Cardiac muscle cell (in vitro differentiated cells and primary cell): ENCODE results near the gene RPS19. TPM values are rescaled to one million over a fixed set of nuclear protein-coding genes. Genes with fewer than 3 reads are reported as not detected.

ENCODE experiments used
- DNase-seq, 2 donors: peaks; one replicate each; pipeline versions ENCODE4 v3.0.0 to v3.0.0-alpha.2; 2010 to 2017; ENCODE audit warnings: low read depth in 1 of 2, low spot score in 1 of 2
- H3K27ac ChIP-seq: fragments of 200-600 bp; sonication (generic); 2 replicates; pipeline ENCODE4 v1.5.1; 2016
- H3K27me3 ChIP-seq: fragments of 200-600 bp; sonication (generic); 2 replicates; pipeline ENCODE4 v1.6.0; 2016; ENCODE audit warnings: control low read depth
- H3K36me3 ChIP-seq: fragments of 200-600 bp; sonication (generic); 2 replicates; pipeline ENCODE4 v1.5.1; 2016; ENCODE audit warnings: control low read depth
- H3K4me1 ChIP-seq: fragments of 200-600 bp; sonication (generic); 2 replicates; pipeline ENCODE4 v1.8.1; 2017; ENCODE audit warnings: low read depth, mild to moderate bottlenecking, mixed run types
- H3K4me3 ChIP-seq: fragments of 200-600 bp; sonication (generic); 2 replicates; pipeline ENCODE4 v1.5.1; 2016; ENCODE audit warnings: mild to moderate bottlenecking
- H3K9me3 ChIP-seq: fragments of 200-600 bp; sonication (generic); 2 replicates; pipeline ENCODE4 v1.5.1; 2017; ENCODE audit warnings: low read depth, mild to moderate bottlenecking, control low read depth
- polyA plus RNA-seq: library from polyadenylated mRNA; unstranded; fragments of >200 nt; fragmentation: Nextera tagmentation; extraction: Ambion mirVana; gene quantifications from 2 replicates; pipeline ENCODE4 v1.2.1, GENCODE V29; 2016
- total RNA-seq: library from RNA; depleted of rRNA; stranded (reverse); fragments of >200 nt; gene quantifications from 2 replicates; pipeline ENCODE4 v1.2.3, GENCODE V29; 2016
- TF ChIP-seq, protein P1 (sequence below): IDR thresholded peaks from 2 replicates; pipeline ENCODE4 v1.5.1; 2012; ENCODE audit warnings: low read depth, mild to moderate bottlenecking, low read length

RPS19 gene
- total and polyA plus RNA-seq, 2 experiments from 2014 or later = 1,323 to 1,651 TPM

DNA sequence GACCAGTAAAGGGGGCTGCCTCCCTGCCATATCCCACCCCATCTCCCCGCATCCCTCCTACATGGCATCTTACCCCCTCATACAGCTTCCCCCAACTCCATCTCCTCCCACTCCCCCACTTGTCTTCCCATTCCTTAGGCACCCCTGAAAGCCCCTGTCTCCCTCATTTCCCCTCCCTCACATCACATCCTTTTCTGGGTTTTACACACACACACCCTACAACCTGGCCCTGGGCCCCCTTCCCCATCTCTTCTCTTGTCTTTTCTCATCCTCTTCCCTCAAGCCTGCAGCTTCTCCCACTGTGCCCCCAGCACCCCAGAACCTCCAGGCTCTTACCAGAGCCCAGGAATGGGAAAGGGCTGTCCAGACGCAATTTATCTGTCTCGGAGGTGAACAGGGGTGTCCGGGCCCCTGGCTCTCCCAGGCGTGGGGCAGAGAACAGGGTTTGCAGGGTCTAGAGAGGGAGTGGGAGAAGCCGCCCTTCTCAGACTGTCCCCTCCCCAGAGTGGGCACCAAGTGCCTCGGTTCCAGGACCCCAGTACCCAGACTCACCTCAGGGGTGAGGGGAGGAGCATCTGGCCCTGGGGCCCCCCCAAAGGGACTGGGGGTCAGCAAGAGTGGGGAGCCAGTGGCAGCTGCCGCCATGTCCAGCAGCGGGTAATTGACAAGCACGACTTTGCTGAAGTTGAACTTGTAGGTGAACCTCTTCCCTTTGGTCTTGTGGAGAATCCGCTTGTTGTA is 48.8 kb downstream of the RPS19 start:
- Histone ChIP-seq H3K27ac (no peak overlapping the region), H3K27me3 (peaks cover 53% of the 10 kb centered on the region), H3K4me1 (no peaks in the 10 kb centered on the region), H3K4me3 (no peak overlapping the region), H3K36me3 (no peaks in the 10 kb centered on the region), H3K9me3 (no peaks in the 10 kb centered on the region)
- DNase-seq = no peak
- TF ChIP-seq, protein P1, sequence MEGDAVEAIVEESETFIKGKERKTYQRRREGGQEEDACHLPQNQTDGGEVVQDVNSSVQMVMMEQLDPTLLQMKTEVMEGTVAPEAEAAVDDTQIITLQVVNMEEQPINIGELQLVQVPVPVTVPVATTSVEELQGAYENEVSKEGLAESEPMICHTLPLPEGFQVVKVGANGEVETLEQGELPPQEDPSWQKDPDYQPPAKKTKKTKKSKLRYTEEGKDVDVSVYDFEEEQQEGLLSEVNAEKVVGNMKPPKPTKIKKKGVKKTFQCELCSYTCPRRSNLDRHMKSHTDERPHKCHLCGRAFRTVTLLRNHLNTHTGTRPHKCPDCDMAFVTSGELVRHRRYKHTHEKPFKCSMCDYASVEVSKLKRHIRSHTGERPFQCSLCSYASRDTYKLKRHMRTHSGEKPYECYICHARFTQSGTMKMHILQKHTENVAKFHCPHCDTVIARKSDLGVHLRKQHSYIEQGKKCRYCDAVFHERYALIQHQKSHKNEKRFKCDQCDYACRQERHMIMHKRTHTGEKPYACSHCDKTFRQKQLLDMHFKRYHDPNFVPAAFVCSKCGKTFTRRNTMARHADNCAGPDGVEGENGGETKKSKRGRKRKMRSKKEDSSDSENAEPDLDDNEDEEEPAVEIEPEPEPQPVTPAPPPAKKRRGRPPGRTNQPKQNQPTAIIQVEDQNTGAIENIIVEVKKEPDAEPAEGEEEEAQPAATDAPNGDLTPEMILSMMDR = no peak

DNA sequence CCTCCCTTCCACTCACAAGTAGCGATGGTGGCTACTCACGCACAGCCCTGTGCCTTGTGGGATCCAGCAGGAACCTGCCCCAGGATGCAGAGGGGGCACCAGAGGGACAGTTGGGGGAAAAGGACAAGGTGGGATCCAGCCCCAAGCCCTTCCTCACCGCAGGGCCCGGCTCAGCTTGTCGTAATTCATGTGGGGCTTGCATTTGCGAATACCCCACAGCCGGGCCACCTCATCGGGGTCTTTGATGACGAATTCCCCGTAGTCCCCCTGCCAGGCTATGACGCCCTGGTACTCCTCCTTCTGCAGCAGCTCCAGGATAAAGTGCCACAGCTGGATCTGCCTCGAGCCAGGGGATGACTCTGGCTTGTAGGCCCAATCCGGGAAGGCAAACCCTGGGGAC is 49.7 kb downstream of the RPS19 start:
- no peaks in the 10 kb centered on the region for H3K36me3 ChIP-seq
- H3K9me3 ChIP-seq = no peaks in the 10 kb centered on the region
- TF ChIP-seq, protein P1 = no peak
- H3K27me3 ChIP-seq = peaks cover 61% of the 10 kb centered on the region
- DNase-seq = no peak
- no peaks in the 10 kb centered on the region for H3K4me1 ChIP-seq
- H3K27ac ChIP-seq = no peak overlapping the region
- no peak overlapping the region for H3K4me3 ChIP-seq

DNA sequence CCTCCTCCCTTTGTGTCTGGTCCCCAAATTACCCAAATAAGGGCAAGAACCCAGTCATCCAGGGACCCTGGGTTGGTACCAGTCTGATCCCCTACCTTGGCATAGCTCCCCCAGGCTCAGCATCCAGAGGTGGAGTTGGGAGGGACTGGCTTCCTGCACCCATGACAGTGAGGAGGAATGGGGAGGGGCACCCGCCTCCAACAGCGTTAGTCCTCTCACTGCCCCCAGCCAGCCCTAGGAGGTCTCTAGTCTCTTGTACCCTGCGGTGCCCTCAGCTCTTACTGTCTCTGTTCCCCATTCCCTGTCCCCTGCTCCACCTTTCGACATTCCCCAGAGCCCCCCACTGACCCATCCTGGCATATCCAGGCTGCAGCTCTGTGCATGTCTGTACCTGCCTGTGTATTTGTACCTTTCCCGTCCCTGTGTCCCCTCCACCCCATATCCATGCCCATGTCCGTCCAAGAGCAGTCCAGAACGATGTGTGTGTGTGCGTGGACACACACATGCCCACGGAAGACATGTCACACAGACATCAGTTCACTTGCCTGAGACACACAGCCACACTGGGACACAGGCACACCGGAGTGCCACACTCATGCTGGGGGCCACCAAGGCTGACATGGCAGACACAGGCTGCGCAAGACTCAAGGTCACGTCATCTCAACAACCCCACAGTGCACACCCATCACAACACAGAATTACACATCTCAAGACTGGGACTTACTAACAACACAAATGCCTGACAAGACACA is 50.4 kb downstream of the RPS19 start:
- H3K27me3 ChIP-seq = peaks cover 68% of the 10 kb centered on the region
- no peak overlapping the region for H3K27ac ChIP-seq
- TF ChIP-seq, protein P1 = no peak
- DNase-seq = no peak
- H3K4me3 ChIP-seq = no peak overlapping the region
- no peaks in the 10 kb centered on the region for H3K9me3 ChIP-seq
- H3K4me1 ChIP-seq = no peaks in the 10 kb centered on the region
- H3K36me3 ChIP-seq = no peaks in the 10 kb centered on the region

DNA sequence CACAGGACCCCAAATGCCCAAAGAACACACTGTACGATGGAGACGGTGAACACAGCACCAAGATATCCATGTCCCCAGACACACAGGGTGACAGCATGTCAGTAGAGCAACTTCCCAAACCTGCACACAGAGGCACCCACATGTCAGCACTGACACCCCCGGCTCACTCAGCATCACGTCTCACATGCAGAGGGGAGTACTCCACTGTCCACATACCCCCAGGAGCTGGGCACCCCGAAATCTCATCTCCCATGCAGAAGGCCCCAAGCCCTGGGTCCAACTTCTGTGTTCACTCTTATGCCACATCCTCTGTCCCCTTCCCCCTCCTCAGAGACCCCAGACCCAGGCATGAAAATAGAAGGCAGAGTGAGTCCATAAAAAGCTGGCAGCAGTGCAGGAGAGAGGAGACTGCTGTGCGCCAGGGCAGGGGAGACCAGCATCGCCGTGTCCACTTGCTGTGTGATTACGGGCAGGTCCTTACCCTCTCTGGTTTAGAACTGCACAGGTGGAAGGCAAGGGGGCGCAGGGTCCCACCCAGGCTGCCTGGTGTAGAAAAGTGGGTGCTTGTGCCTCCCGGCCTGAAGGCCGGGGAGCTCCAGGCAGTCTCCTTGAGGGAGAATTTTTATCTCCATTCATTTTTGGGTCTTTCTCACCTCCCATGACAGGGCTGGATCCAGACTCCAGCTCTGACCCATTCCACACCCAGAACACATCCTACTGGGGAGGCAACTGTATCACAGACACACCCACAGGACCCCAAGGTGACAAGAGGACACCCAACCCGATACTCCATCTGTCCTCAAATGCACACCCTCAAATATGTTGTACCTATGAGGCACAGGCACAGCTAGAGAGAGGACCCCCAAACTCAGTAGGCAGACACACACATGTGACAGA is 51.2 kb downstream of the RPS19 start:
- TF ChIP-seq, protein P1 = no peak
- no peak for DNase-seq
- Histone ChIP-seq H3K27me3 (peaks cover 76% of the 10 kb centered on the region), H3K9me3 (no peaks in the 10 kb centered on the region), H3K4me1 (no peaks in the 10 kb centered on the region), H3K4me3 (no peak overlapping the region), H3K36me3 (no peaks in the 10 kb centered on the region), H3K27ac (no peak overlapping the region)
